Neural progenitor cell (in vitro differentiated cells): Measurements from ENCODE around the gene TAF8.

Experiments used
- EZH2 ChIP-seq: fragments of 200-600 bp; sonication (generic); IDR thresholded peaks from 2 replicates; pipeline ENCODE4 v1.6.1; 2017; ENCODE audit warnings: antibody characterized with exemption, mild to moderate bottlenecking, moderate library complexity
- TF ChIP-seq, protein P1 (sequence below): fragments of 200-600 bp; sonication (generic); IDR thresholded peaks from 2 replicates; pipeline ENCODE4 v1.5.1; 2017; ENCODE audit warnings: antibody characterized with exemption, mild to moderate bottlenecking

- TF ChIP-seq, protein P1, sequence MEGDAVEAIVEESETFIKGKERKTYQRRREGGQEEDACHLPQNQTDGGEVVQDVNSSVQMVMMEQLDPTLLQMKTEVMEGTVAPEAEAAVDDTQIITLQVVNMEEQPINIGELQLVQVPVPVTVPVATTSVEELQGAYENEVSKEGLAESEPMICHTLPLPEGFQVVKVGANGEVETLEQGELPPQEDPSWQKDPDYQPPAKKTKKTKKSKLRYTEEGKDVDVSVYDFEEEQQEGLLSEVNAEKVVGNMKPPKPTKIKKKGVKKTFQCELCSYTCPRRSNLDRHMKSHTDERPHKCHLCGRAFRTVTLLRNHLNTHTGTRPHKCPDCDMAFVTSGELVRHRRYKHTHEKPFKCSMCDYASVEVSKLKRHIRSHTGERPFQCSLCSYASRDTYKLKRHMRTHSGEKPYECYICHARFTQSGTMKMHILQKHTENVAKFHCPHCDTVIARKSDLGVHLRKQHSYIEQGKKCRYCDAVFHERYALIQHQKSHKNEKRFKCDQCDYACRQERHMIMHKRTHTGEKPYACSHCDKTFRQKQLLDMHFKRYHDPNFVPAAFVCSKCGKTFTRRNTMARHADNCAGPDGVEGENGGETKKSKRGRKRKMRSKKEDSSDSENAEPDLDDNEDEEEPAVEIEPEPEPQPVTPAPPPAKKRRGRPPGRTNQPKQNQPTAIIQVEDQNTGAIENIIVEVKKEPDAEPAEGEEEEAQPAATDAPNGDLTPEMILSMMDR = no peak
- no peak for TF ChIP-seq EZH2
These were observed 28.2 kb upstream of the TAF8 start for GRCh38 chr6:42021847-42022754.
